Epithelial cell of proximal tubule (primary cell): Measurements from ENCODE around the gene ECE2. TPM values are rescaled to one million over a fixed set of nuclear protein-coding genes. Genes with fewer than 3 reads are reported as not detected.

ENCODE experiments used
- DNase-seq: peaks from one replicate; pipeline ENCODE4 v3.0.0-alpha.2; 2011; ENCODE audit warnings: low read depth
- H3K4me3 ChIP-seq: 2 replicates; pipeline ENCODE4 v1.5.1; 2011; ENCODE audit warnings: low read depth, mild to moderate bottlenecking, low read length
- CTCF ChIP-seq: conservative IDR thresholded peaks from 2 replicates; pipeline ENCODE4 v1.5.1; 2012; ENCODE audit warnings: low read depth, mild to moderate bottlenecking, low read length
- total RNA-seq: library from RNA; depleted of rRNA; stranded (reverse); fragments of >200 nt; gene quantifications from 2 replicates; pipeline ENCODE4 v1.2.3, GENCODE V29; 2015

Gene ECE2
- total RNA-seq, 1 donor from 2014 or later, result not detected

GRCh38 chr3:184321666-184322065, 45.8 kb downstream of the ECE2 start:
- no peak for DNase-seq
- H3K4me3 ChIP-seq, result no peak overlapping the region
- TF ChIP-seq CTCF, result no peak

- no peak for DNase-seq
- TF ChIP-seq CTCF, result no peak
- no peak overlapping the region for H3K4me3 ChIP-seq
Measured at GRCh38 chr3:184322731-184323487, 47.1 kb downstream of the ECE2 start.

GRCh38 chr3:184323696-184324095, 47.9 kb downstream of the ECE2 start:
- TF ChIP-seq CTCF, result no peak
- no peak for DNase-seq
- H3K4me3 ChIP-seq, result no peak overlapping the region

GRCh38 chr3:184325269-184325668, 49.4 kb downstream of the ECE2 start:
- no peak overlapping the region for H3K4me3 ChIP-seq
- DNase-seq, result no peak
- TF ChIP-seq CTCF, result no peak

- no peak for TF ChIP-seq CTCF
- DNase-seq, result no peak
Measured at GRCh38 chr3:184325715-184326369, 50.0 kb downstream of the ECE2 start.

GRCh38 chr3:184327171-184327570, 51.3 kb downstream of the ECE2 start:
- no peak overlapping the region for H3K4me3 ChIP-seq
- TF ChIP-seq CTCF, result no peak
- no peak for DNase-seq

More at GRCh38 chr3:184325715-184326369, 50.0 kb downstream of the ECE2 start:
- H3K4me3 ChIP-seq, result no peak overlapping the region
